ENCODE measurements around the gene FAM174C. TPM values are rescaled to one million over a fixed set of nuclear protein-coding genes. Genes with fewer than 3 reads are reported as not detected.
A peak's percentile ranks its signal among the peaks of the same experiment; 100 is the strongest.

The FAM174C gene
- polyA plus RNA-seq, 1 of the 3 experiments (the other 2 are of a cell fraction), result 78.0 TPM

GRCh38 chr19:1254081-1254527 is 21.2 kb upstream of the FAM174C start (continued):
- no peak for TF ChIP-seq TCF12 (IDR thresholded peaks at IDR 0.05)
- no peak for TF ChIP-seq FOSL2 (IDR thresholded peaks at IDR 0.05; ENCODE audit: borderline replicate concordance, low read depth)
- no peak for TF ChIP-seq IRF3 (IDR thresholded peaks at IDR 0.05; ENCODE audit: low read depth, low read length)
- TF ChIP-seq JUND (IDR thresholded peaks at IDR 0.05), result no peak
- TF ChIP-seq PBX3 (IDR thresholded peaks at IDR 0.05), result no peak
- no peak for TF ChIP-seq SMC3 (IDR thresholded peaks at IDR 0.05; ENCODE audit: low read depth, low read length)

DNA sequence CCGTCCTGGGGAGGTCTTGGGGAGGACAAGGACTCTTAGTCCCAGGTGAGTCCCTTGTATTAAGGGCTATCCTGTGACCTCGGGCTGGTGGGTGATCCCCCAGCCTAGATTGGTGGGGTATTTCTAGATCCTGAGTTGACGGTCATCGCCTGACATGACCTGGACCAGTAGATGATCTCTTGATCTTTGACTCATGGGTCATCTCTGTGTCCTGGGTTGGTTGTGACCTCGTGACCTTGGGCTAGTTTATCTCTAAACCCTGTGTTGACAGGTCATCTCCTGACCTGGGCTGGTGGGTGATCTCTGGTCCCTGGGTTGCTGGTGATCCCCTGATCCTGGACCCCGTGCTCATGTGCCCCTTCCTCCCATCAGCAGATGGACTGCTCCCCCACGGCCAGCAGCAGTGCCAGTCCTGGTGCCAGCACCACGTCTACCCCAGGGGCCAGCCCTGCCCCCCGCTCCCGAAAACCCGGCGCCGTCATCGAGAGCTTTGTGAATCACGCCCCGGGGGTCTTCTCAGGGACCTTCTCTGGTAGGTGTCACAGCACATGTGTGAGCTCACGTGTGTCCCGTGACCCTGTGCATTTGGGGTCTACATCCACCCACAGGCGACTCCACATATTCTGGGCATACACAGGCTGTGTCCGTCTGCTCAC is 20.7 kb upstream of the FAM174C start:
- Histone ChIP-seq H2AFZ (ENCODE audit: low read depth) (no peak overlapping the region), H3K9ac (no peak overlapping the region), H3K9me2 (no peaks in the 10 kb centered on the region), H3K4me1 (ENCODE audit: control insufficient read depth in 1 of 2, insufficient read depth in 2 of 2, low read depth in 1 of 2, low read length in 1 of 2) (peaks cover 31 to 45% of the 10 kb centered on the region in 2 experiments), H3K36me3 (replicated peaks in 1 of 2; ENCODE audit: control insufficient read depth in 1 of 2, insufficient read depth in 2 of 2, low read length in 1 of 2) (peaks cover 49 to 53% of the 10 kb centered on the region in 2 experiments), H3K27ac (ENCODE audit: low read depth in 2 of 2, low read length in 1 of 2) (peak overlapping the region; percentile 24 to 99; a peak in 3 of 4 replicates), H3K27me3 (ENCODE audit: insufficient read depth) (no peaks in the 10 kb centered on the region), H3F3A (replicated peaks; ENCODE audit: insufficient read depth) (peaks cover 68% of the 10 kb centered on the region), H3K9me3 (no peaks in the 10 kb centered on the region), H3K79me2 (ENCODE audit: insufficient read depth) (peaks cover 83% of the 10 kb centered on the region), H3K4me3 (ENCODE audit: low read depth in 2 of 2, low read length in 1 of 2) (no peak overlapping the region), H4K20me1 (ENCODE audit: insufficient read depth) (peaks cover 69% of the 10 kb centered on the region), H3K4me2 (peak overlapping the region; percentile 99)
- 88% methylated on average over 14 of the region's 20 CpGs for WGBS (ENCODE audit: low lambda C conversion rate)
- 0 out of 2 replicates have a peak, but pooled peaks have one; percentile 2 for TF ChIP-seq PBX3 (IDR thresholded peaks at IDR 0.05)
- TF ChIP-seq, protein P1, sequence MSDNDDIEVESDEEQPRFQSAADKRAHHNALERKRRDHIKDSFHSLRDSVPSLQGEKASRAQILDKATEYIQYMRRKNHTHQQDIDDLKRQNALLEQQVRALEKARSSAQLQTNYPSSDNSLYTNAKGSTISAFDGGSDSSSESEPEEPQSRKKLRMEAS (IDR thresholded peaks at IDR 0.05; ENCODE audit: low read depth), result no peak
- no peak for DNase-seq
- ChIA-PET POLR2A (interaction anchor here (1.4 to 2.1 kb wide), 2 partner anchors 12 to 14 kb away, joined by 8 to 13 read pairs; partner anchors contain the start of gene CIRBP), CTCF (interaction anchor here (1.2 to 18.6 kb wide), 3 partner anchors 11 to 33 kb away, joined by 4 to 594 read pairs (median 99); partner anchors contain the start of gene ATP5F1D)

Data from SK-N-SH (cell line).